OCI-LY7 (cell line): ENCODE results near the gene LUC7L. TPM values are rescaled to one million over a fixed set of nuclear protein-coding genes. Genes with fewer than 3 reads are reported as not detected.

Experiments
- BruUV-seq: library from RNA; stranded (reverse); fragments of 400-500 nt; replicated peaks from 2 replicates; lab custom pipeline; 2021; lab: Mats Ljungman, UMichigan
- CTCF ChIA-PET: fragments of 300-600 bp; sonication (Branson Sonifier 250); formaldehyde crosslinking; loops from one replicate; lab custom pipeline; 2022; ENCODE audit warnings: antibody characterized with exemption; ENCODE audit not compliant: unreplicated experiment; lab: Charles Lee
- POLR2A ChIA-PET: fragments of 300-600 bp; sonication (Branson Sonifier 250); formaldehyde crosslinking; loops from one replicate; lab custom pipeline; 2022; ENCODE audit warnings: antibody characterized with exemption; lab: Charles Lee
- DNase-seq: peaks from one replicate; pipeline ENCODE4 v3.0.0-alpha.2; 2015; ENCODE audit warnings: low spot score
- H2AFZ ChIP-seq: fragments of 200-600 bp; sonication (generic), shearing (Covaris generic); 2 replicates; pipeline ENCODE4 v1.6.1; 2014; ENCODE audit warnings: mild to moderate bottlenecking, antibody characterized with exemption, low read length, moderate library complexity
- H3K27ac ChIP-seq: fragments of 200-600 bp; sonication (generic); 2 replicates; pipeline ENCODE4 v1.5.1; 2014; ENCODE audit warnings: mixed run types, low read depth, mild to moderate bottlenecking, moderate library complexity, low read length, inconsistent platforms; ENCODE audit not compliant: poor library complexity, severe bottlenecking
- H3K36me3 ChIP-seq: fragments of 200-600 bp; sonication (generic); 2 replicates; pipeline ENCODE4 v1.6.1; 2014; ENCODE audit warnings: mild to moderate bottlenecking, antibody characterized with exemption, low read length, moderate library complexity, mixed read lengths; ENCODE audit not compliant: insufficient read depth
- H3K4me1 ChIP-seq: fragments of 200-600 bp; sonication (generic); 2 replicates; pipeline ENCODE4 v1.5.1; 2014; ENCODE audit warnings: mild to moderate bottlenecking, low read length; ENCODE audit not compliant: insufficient read depth, poor library complexity, severe bottlenecking
- H3K4me2 ChIP-seq: fragments of 200-600 bp; sonication (generic); 2 replicates; pipeline ENCODE4 v1.6.1; 2014; ENCODE audit warnings: mild to moderate bottlenecking, low read length
- H3K4me3 ChIP-seq: fragments of 200-600 bp; sonication (generic); 2 replicates; pipeline ENCODE4 v1.5.1; 2014; ENCODE audit warnings: mild to moderate bottlenecking, low read depth, low read length; ENCODE audit not compliant: poor library complexity, severe bottlenecking
- H3K79me2 ChIP-seq: fragments of 200-600 bp; sonication (generic); 2 replicates; pipeline ENCODE4 v1.6.1; 2016; ENCODE audit warnings: low read depth, mild to moderate bottlenecking, low read length, moderate library complexity, mixed read lengths; ENCODE audit not compliant: insufficient read depth
- H3K9me2 ChIP-seq: fragments of 200-600 bp; sonication (generic); 2 replicates; pipeline ENCODE4 v1.6.1; 2016; ENCODE audit warnings: mild to moderate bottlenecking, low read length, mixed read lengths; ENCODE audit not compliant: insufficient read depth
- H3K9me3 ChIP-seq: fragments of 200-600 bp; sonication (generic); 2 replicates; pipeline ENCODE4 v1.6.1; 2014; ENCODE audit warnings: mild to moderate bottlenecking, mixed run types, low read length, mixed read lengths
- H4K20me1 ChIP-seq: fragments of 200-600 bp; sonication (generic); 2 replicates; pipeline ENCODE4 v1.6.1; 2014; ENCODE audit warnings: mild to moderate bottlenecking, antibody characterized with exemption, low read length, moderate library complexity, mixed read lengths; ENCODE audit not compliant: insufficient read depth
- CTCF ChIP-seq: fragments of 200-600 bp; sonication (generic); conservative IDR thresholded peaks from 2 replicates; pipeline ENCODE4 v1.5.1; 2014; ENCODE audit warnings: mild to moderate bottlenecking, antibody characterized with exemption, low read length, moderate library complexity, mixed read lengths
- EZH2phosphoT487 ChIP-seq: fragments of 200-600 bp; sonication (generic); IDR thresholded peaks from 2 replicates; pipeline ENCODE4 v1.6.1; 2018; ENCODE audit warnings: low read depth, borderline replicate concordance, mild to moderate bottlenecking, mixed run types, antibody characterized with exemption, low read length, moderate library complexity, mixed read lengths
- intact Hi-C: fragments of 100-400 bp; cut with micrococcal nuclease; formaldehyde crosslinking; loops from one replicate; pipeline ENCODE4 v1.10.0; 2022; ENCODE audit not compliant: unreplicated experiment
- total RNA-seq, 2 experiments: library from RNA; depleted of rRNA in 1 of 2; stranded (reverse); fragments of >200 nt in 1 of 2; shearing (Covaris generic) in 1 of 2; gene quantifications; 2 replicates each; pipeline ENCODE4 v1.2.3, GENCODE V29; 2014 to 2022

Gene LUC7L
- total RNA-seq, 2 experiments from 2014 or later: 81.4 to 90.5 TPM

GRCh38 chr16:168424-168823 lies 60.8 kb downstream of the LUC7L start:
- BruUV-seq: no TSS peak
- Histone ChIP-seq H3K79me2 (no peaks in the 10 kb centered on the region), H3K36me3 (no peaks in the 10 kb centered on the region), H3K4me1 (no peaks in the 10 kb centered on the region), H2AFZ (no peak overlapping the region), H3K9me2 (no peaks in the 10 kb centered on the region), H3K9me3 (no peaks in the 10 kb centered on the region), H4K20me1 (no peaks in the 10 kb centered on the region), H3K4me3 (no peak overlapping the region), H3K27ac (no peak overlapping the region), H3K4me2 (no peak overlapping the region)
- no peak for TF ChIP-seq CTCF
- DNase-seq: no peak
- intact Hi-C loops: no loop called here
- CTCF ChIA-PET: no interaction called here
- POLR2A ChIA-PET: interaction anchor here (1.4 kb wide), 2 partner anchors 11 to 13 kb away, joined by 3 to 4 read pairs; no protein-coding TSS in a partner anchor

GRCh38 chr16:167122-167690 lies 62.0 kb downstream of the LUC7L start:
- H3K79me2 ChIP-seq: no peaks in the 10 kb centered on the region
- H3K27ac ChIP-seq: no peak overlapping the region
- BruUV-seq: no TSS peak
- H3K9me2 ChIP-seq: no peaks in the 10 kb centered on the region
- no peaks in the 10 kb centered on the region for H4K20me1 ChIP-seq
- intact Hi-C loops: no loop called here
- no peak overlapping the region for H3K4me2 ChIP-seq
- no peaks in the 10 kb centered on the region for H3K4me1 ChIP-seq
- ChIA-PET CTCF (no interaction called here), POLR2A (interaction anchor here (1.4 kb wide), 1 partner anchor 10 kb away, joined by 4 read pairs; no protein-coding TSS in a partner anchor)
- no peak overlapping the region for H3K4me3 ChIP-seq
- H3K36me3 ChIP-seq: no peaks in the 10 kb centered on the region
- no peaks in the 10 kb centered on the region for H3K9me3 ChIP-seq
- no peak for TF ChIP-seq CTCF
- TF ChIP-seq EZH2phosphoT487: no peak
- DNase-seq: no peak
- no peak overlapping the region for H2AFZ ChIP-seq

GRCh38 chr16:166375-167121 lies 62.7 kb downstream of the LUC7L start:
- DNase-seq: no peak
- Histone ChIP-seq H3K9me3 (no peaks in the 10 kb centered on the region), H3K9me2 (no peaks in the 10 kb centered on the region), H3K79me2 (no peaks in the 10 kb centered on the region), H3K4me3 (no peak overlapping the region), H3K36me3 (no peaks in the 10 kb centered on the region), H4K20me1 (no peaks in the 10 kb centered on the region), H3K4me2 (no peak overlapping the region), H2AFZ (no peak overlapping the region), H3K4me1 (no peaks in the 10 kb centered on the region), H3K27ac (no peak overlapping the region)
- BruUV-seq: no TSS peak
- POLR2A ChIA-PET: no interaction called here
- intact Hi-C loops: no loop called here
- CTCF ChIA-PET: no interaction called here
- TF ChIP-seq CTCF (no peak), EZH2phosphoT487 (no peak)
